Measurements from ENCODE around the gene ORMDL2.
"Not testable (repeated sequence)": the region's sequence is repeated elsewhere in the genome, so short reads cannot be mapped to it uniquely, and the experiment has no call there.

Gene ORMDL2

DNA sequence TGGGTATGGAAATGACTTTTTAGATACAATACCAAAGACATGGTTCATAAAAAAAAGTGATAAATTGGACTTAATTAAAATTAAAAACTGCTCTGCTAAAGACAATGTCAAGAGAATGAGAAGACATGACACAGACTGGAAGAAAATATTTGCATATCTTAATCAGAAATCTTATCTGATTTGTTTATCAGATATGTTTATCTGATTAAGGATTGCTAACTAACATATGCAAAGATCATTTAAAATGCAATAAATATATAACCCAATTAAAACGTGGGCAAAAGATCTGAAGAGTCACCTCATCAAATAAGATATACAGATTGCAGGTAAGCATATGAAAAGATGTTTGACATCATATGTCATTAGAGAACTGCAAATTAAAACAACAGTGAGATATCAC, 34.9 kb downstream of the ORMDL2 start:
- no peak overlapping the region for H3K27ac ChIP-seq
- TF ChIP-seq ZFX (IDR thresholded peaks at IDR 0.05; ENCODE audit: borderline replicate concordance): no peak
- TF ChIP-seq, protein P1, sequence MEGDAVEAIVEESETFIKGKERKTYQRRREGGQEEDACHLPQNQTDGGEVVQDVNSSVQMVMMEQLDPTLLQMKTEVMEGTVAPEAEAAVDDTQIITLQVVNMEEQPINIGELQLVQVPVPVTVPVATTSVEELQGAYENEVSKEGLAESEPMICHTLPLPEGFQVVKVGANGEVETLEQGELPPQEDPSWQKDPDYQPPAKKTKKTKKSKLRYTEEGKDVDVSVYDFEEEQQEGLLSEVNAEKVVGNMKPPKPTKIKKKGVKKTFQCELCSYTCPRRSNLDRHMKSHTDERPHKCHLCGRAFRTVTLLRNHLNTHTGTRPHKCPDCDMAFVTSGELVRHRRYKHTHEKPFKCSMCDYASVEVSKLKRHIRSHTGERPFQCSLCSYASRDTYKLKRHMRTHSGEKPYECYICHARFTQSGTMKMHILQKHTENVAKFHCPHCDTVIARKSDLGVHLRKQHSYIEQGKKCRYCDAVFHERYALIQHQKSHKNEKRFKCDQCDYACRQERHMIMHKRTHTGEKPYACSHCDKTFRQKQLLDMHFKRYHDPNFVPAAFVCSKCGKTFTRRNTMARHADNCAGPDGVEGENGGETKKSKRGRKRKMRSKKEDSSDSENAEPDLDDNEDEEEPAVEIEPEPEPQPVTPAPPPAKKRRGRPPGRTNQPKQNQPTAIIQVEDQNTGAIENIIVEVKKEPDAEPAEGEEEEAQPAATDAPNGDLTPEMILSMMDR (IDR thresholded peaks at IDR 0.05): no peak

- no peak for TF ChIP-seq ZFX (IDR thresholded peaks at IDR 0.05; ENCODE audit: borderline replicate concordance)
- TF ChIP-seq, protein P1 (IDR thresholded peaks at IDR 0.05): no peak
- H3K27ac ChIP-seq: no peak overlapping the region
These were observed 43.6 kb downstream of the ORMDL2 start for GRCh38 chr12:55861396-55861795.

GRCh38 chr12:55861871-55862270, 44.0 kb downstream of the ORMDL2 start:
- H3K27ac ChIP-seq: no peak overlapping the region
- TF ChIP-seq ZFX (IDR thresholded peaks at IDR 0.05; ENCODE audit: borderline replicate concordance): no peak
- TF ChIP-seq, protein P1 (IDR thresholded peaks at IDR 0.05): no peak

GRCh38 chr12:55862286-55862685, 44.4 kb downstream of the ORMDL2 start:
- H3K27ac ChIP-seq: no peak overlapping the region
- TF ChIP-seq ZFX (IDR thresholded peaks at IDR 0.05; ENCODE audit: borderline replicate concordance): no peak
- TF ChIP-seq, protein P1 (IDR thresholded peaks at IDR 0.05): no peak

DNA sequence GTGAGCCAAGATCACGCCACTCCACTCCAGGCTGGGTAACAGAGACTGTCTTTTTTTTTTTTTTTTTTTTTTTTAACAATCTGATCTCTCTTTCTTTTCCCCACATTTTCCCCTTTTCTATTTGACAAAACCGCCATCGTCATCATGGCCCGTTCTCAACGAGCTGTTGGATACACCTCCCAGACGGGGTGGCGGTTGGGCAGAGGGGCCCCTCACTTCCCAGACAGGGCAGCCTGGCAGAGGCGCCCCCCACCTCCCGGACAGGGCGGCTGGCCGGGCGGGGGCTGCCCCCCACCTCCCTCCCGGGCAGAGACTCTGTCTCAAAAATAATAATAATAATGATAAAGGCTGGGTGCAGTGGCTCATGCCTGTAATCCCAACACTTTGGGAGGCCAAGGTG, 45.1 kb downstream of the ORMDL2 start:
- not testable (repeated sequence) for H3K27ac ChIP-seq

- TF ChIP-seq, protein P1 (IDR thresholded peaks at IDR 0.05): no peak
- TF ChIP-seq ZFX (IDR thresholded peaks at IDR 0.05; ENCODE audit: borderline replicate concordance): no peak
These were observed 47.5 kb downstream of the ORMDL2 start for GRCh38 chr12:55865327-55865726.

DNA sequence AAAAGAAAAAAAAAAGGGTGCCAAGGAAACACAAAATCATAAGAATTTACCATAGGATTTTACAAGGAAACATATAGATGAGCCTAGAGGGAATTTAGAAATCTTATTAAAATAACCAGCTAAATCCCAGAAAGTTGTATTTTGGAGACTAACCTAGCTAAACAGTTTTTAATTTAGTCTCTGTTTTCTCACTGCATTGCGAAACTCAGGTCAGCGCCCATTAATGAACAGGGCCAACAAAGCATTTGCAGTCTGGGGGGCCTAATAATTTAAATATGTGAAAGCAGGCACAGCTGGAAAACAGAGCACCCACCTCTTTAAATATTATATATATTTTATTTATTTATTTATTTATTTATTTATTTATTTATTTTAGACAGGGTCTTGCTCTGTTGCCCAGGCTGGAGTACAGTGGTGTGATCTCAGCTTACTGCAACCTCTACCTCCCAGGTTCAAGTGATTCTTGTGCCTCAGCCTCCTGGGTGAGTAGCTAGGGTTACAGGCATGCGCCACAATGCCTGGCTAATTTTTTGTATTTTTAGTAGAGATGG, 48.7 kb downstream of the ORMDL2 start:
- not testable (repeated sequence) for H3K27ac ChIP-seq

More at GRCh38 chr12:55865327-55865726, 47.5 kb downstream of the ORMDL2 start:
- no peak overlapping the region for H3K27ac ChIP-seq
